ENCODE measurements around the gene PLCXD3.

DNA sequence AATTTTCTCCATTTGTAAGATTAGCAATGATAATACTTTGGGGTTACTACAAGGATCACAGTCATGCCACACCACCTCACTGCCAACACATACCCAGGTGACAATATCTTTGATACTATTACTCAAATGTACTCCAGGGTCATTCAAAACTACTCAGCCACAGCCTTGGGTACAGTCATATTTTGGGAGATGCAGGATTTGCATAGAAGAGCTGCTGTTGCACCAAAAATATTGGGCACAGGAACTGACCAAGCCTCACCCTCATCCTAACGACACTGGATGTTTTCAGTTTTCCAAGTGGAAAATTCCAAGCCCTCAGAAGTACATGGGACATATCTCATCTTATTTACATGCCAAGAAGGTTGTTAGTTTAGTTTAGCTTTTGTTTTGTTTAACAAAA, 176.2 kb downstream of the PLCXD3 start:
- TF ChIP-seq, protein P1, sequence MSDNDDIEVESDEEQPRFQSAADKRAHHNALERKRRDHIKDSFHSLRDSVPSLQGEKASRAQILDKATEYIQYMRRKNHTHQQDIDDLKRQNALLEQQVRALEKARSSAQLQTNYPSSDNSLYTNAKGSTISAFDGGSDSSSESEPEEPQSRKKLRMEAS (IDR thresholded peaks at IDR 0.05; ENCODE audit: low read depth, low read length): no peak
- TF ChIP-seq, protein P2, sequence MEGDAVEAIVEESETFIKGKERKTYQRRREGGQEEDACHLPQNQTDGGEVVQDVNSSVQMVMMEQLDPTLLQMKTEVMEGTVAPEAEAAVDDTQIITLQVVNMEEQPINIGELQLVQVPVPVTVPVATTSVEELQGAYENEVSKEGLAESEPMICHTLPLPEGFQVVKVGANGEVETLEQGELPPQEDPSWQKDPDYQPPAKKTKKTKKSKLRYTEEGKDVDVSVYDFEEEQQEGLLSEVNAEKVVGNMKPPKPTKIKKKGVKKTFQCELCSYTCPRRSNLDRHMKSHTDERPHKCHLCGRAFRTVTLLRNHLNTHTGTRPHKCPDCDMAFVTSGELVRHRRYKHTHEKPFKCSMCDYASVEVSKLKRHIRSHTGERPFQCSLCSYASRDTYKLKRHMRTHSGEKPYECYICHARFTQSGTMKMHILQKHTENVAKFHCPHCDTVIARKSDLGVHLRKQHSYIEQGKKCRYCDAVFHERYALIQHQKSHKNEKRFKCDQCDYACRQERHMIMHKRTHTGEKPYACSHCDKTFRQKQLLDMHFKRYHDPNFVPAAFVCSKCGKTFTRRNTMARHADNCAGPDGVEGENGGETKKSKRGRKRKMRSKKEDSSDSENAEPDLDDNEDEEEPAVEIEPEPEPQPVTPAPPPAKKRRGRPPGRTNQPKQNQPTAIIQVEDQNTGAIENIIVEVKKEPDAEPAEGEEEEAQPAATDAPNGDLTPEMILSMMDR (IDR thresholded peaks at IDR 0.05; ENCODE audit: low read depth, low read length): no peak
- TF ChIP-seq POLR2A (IDR thresholded peaks at IDR 0.05; ENCODE audit: extremely low read depth, insufficient read length) (no peak), MYC (IDR thresholded peaks at IDR 0.05; ENCODE audit: low read depth, low read length) (no peak)
